LNCaP clone FGC (cell line): Measurements from ENCODE around the gene C2orf92.

Source experiments
- DNase-seq: peaks from one replicate; pipeline ENCODE4 v3.0.0-alpha.2; 2011; ENCODE audit warnings: low read depth
- H3K4me3 ChIP-seq: 2 replicates; pipeline ENCODE4 v1.5.1; 2011; ENCODE audit warnings: mild to moderate bottlenecking, low read depth, low read length, control low read depth
- CTCF ChIP-seq: IDR thresholded peaks from 2 replicates; pipeline ENCODE4 v1.5.1; 2012; ENCODE audit warnings: mild to moderate bottlenecking; ENCODE audit not compliant: control insufficient read depth, insufficient read depth; ENCODE audit errors: extremely low read depth

Gene C2orf92

GRCh38 chr2:97656905-97657587 lies 12.5 kb upstream of the C2orf92 start:
- TF ChIP-seq CTCF = no peak
- DNase-seq = no peak
- no peak overlapping the region for H3K4me3 ChIP-seq

- H3K4me3 ChIP-seq = no peak overlapping the region
- TF ChIP-seq CTCF = no peak
- no peak for DNase-seq
These were observed 11.4 kb upstream of the C2orf92 start for GRCh38 chr2:97657986-97658690.

GRCh38 chr2:97658691-97659157 lies 10.8 kb upstream of the C2orf92 start:
- TF ChIP-seq CTCF = no peak
- no peak for DNase-seq

GRCh38 chr2:97659256-97660043 lies 10.1 kb upstream of the C2orf92 start:
- no peak for TF ChIP-seq CTCF
- H3K4me3 ChIP-seq = no peak overlapping the region
- DNase-seq = no peak

More at GRCh38 chr2:97658691-97659157, 10.8 kb upstream of the C2orf92 start:
- H3K4me3 ChIP-seq = no peak overlapping the region

- no peak for DNase-seq
- H3K4me3 ChIP-seq = no peak overlapping the region
- no peak for TF ChIP-seq CTCF
These were observed 9.3 kb upstream of the C2orf92 start for GRCh38 chr2:97660044-97660774.

- H3K4me3 ChIP-seq = no peak overlapping the region
- no peak for DNase-seq
- no peak for TF ChIP-seq CTCF
These were observed 8.6 kb upstream of the C2orf92 start for GRCh38 chr2:97660775-97661389.
